ENCODE data around the gene SPC24.

DNA sequence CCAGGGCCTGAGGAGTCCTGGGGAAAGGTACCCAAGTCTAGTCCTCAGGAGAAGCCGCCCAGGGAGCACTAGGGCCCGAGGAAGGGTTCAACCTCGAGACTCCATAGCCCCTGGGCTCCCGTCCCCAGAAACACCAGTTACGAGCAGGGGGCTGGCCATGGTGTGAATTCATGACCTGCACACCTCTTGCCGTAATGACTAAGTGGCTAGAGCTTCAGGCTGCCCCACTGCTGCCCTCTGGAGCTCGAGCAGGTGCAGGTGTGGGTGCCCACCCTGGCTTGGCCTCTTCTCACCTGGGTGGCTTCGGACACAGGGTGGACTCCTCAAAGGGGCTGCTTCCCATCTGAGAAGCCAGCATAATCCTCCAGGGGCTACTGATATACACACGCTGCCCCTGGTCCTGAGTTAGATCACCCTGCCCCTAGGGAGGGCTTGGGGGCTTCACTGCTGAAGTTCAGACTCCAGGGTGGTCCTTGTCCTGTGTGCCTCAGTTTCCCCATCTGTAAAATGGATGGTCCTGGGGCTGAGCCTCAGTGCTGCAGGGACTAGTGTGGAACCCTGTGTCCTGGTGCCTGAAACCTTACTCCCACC, 13.6 kb downstream of the SPC24 start:
- TF ChIP-seq TAF1 (IDR thresholded peaks at IDR 0.05; ENCODE audit: borderline replicate concordance, insufficient read depth, low read length) (no peak), SIN3A (IDR thresholded peaks at IDR 0.05; ENCODE audit: borderline replicate concordance, insufficient read depth, low read length) (no peak)
